A673 (cell line): ENCODE results near the gene NUDCD3. TPM values are rescaled to one million over a fixed set of nuclear protein-coding genes. Genes with fewer than 3 reads are reported as not detected.

ENCODE experiments used
- BruUV-seq: library from RNA; stranded (reverse); fragments of 400-500 nt; replicated peaks from 2 replicates; lab custom pipeline; 2021; lab: Mats Ljungman, UMichigan
- CTCF ChIA-PET: fragments of 300-600 bp; sonication (Branson Sonifier 250); formaldehyde crosslinking; loops from one replicate; lab custom pipeline; 2022; ENCODE audit warnings: antibody characterized with exemption; lab: Charles Lee
- POLR2A ChIA-PET: fragments of 300-600 bp; sonication (Branson Sonifier 250); formaldehyde crosslinking; loops from one replicate; lab custom pipeline; 2022; ENCODE audit warnings: antibody characterized with exemption; ENCODE audit not compliant: low non-redundant PET; lab: Charles Lee
- DNase-seq: peaks from one replicate; pipeline ENCODE4 v3.0.0-alpha.2; 2015; ENCODE audit warnings: low spot score
- H3K27ac ChIP-seq: fragments of 200-600 bp; sonication (generic); 2 replicates; pipeline ENCODE4 v1.5.1; 2016; ENCODE audit warnings: mixed run types, low read depth, mild to moderate bottlenecking, mixed read lengths, antibody characterized with exemption, low read length; ENCODE audit not compliant: poor library complexity, severe bottlenecking
- H3K27me3 ChIP-seq: fragments of 200-600 bp; sonication (generic); replicated peaks from 2 replicates; pipeline ENCODE4 v1.6.1; 2017; ENCODE audit warnings: mixed run types, low read depth, mild to moderate bottlenecking, mixed read lengths, antibody characterized with exemption, low read length; ENCODE audit not compliant: insufficient read depth, poor library complexity
- H3K36me3 ChIP-seq: fragments of 200-600 bp; sonication (generic); 2 replicates; pipeline ENCODE4 v1.6.1; 2016; ENCODE audit warnings: mixed run types, mild to moderate bottlenecking, mixed read lengths, antibody characterized with exemption, low read length; ENCODE audit not compliant: insufficient read depth, poor library complexity, severe bottlenecking
- H3K4me1 ChIP-seq: fragments of 200-600 bp; sonication (generic); 2 replicates; pipeline ENCODE4 v1.6.1; 2017; ENCODE audit warnings: mixed run types, mild to moderate bottlenecking, mixed read lengths, antibody characterized with exemption, low read length; ENCODE audit not compliant: insufficient read depth, poor library complexity, severe bottlenecking
- H3K4me3 ChIP-seq: fragments of 200-600 bp; sonication (generic); 2 replicates; pipeline ENCODE4 v1.5.1; 2016; ENCODE audit warnings: low read depth, mixed run types, mild to moderate bottlenecking, mixed read lengths, low read length; ENCODE audit not compliant: poor library complexity, severe bottlenecking
- H3K9me3 ChIP-seq: fragments of 200-600 bp; sonication (generic); 2 replicates; pipeline ENCODE4 v1.6.1; 2016; ENCODE audit warnings: mixed run types, low read depth, mild to moderate bottlenecking, mixed read lengths, antibody characterized with exemption, low read length; ENCODE audit not compliant: poor library complexity, severe bottlenecking
- CTCF ChIP-seq: fragments of 300-800, 200-600 bp; sonication (generic); conservative IDR thresholded peaks from 2 replicates; pipeline ENCODE4 v1.5.1; 2017; ENCODE audit warnings: low read depth, mild to moderate bottlenecking, antibody characterized with exemption, low read length, moderate library complexity, mixed read lengths
- EZH2 ChIP-seq: fragments of 200-600 bp; sonication (generic); IDR thresholded peaks from 2 replicates; pipeline ENCODE4 v1.6.1; 2017; ENCODE audit warnings: borderline replicate concordance, low read depth, mild to moderate bottlenecking, mixed read lengths, antibody characterized with exemption, low read length; ENCODE audit not compliant: poor library complexity, severe bottlenecking
- intact Hi-C: fragments of 100-400 bp; cut with micrococcal nuclease; formaldehyde crosslinking; loops from one replicate; pipeline ENCODE4 v1.10.0; 2022; ENCODE audit not compliant: unreplicated experiment
- total RNA-seq: library from RNA; stranded (reverse); gene quantifications from 2 replicates; pipeline ENCODE4 v1.2.3, GENCODE V29; 2021

Gene NUDCD3
- total RNA-seq, 1 experiment from 2014 or later = 119 TPM

GRCh38 chr7:44445986-44446671, 44.3 kb downstream of the NUDCD3 start:
- no peak for TF ChIP-seq EZH2
- no peak for TF ChIP-seq CTCF
- H3K27me3 ChIP-seq = no peaks in the 10 kb centered on the region
- ChIA-PET POLR2A (no interaction called here), CTCF (no interaction called here)
- no peak for DNase-seq
- BruUV-seq = no TSS peak
- H3K4me1 ChIP-seq = no peaks in the 10 kb centered on the region
- H3K27ac ChIP-seq = no peak overlapping the region
- intact Hi-C loops = no loop called here
- H3K9me3 ChIP-seq = no peaks in the 10 kb centered on the region
- no peak overlapping the region for H3K4me3 ChIP-seq
- H3K36me3 ChIP-seq = no peaks in the 10 kb centered on the region

GRCh38 chr7:44441079-44441478, 49.4 kb downstream of the NUDCD3 start:
- Histone ChIP-seq H3K4me3 (no peak overlapping the region), H3K4me1 (no peaks in the 10 kb centered on the region), H3K27ac (no peak overlapping the region), H3K27me3 (no peaks in the 10 kb centered on the region), H3K9me3 (no peaks in the 10 kb centered on the region), H3K36me3 (no peaks in the 10 kb centered on the region)
- BruUV-seq = no TSS peak
- intact Hi-C loops = no loop called here
- DNase-seq = no peak
- POLR2A ChIA-PET = no interaction called here
- CTCF ChIA-PET = no interaction called here
- TF ChIP-seq CTCF (no peak), EZH2 (no peak)

- TF ChIP-seq CTCF (no peak), EZH2 (no peak)
- no peak for DNase-seq
- H3K9me3 ChIP-seq = no peaks in the 10 kb centered on the region
- H3K36me3 ChIP-seq = no peaks in the 10 kb centered on the region
- ChIA-PET CTCF (no interaction called here), POLR2A (no interaction called here)
- no peak overlapping the region for H3K27ac ChIP-seq
- intact Hi-C loops = no loop called here
- H3K4me1 ChIP-seq = no peaks in the 10 kb centered on the region
- H3K4me3 ChIP-seq = no peak overlapping the region
- no TSS peak for BruUV-seq
- H3K27me3 ChIP-seq = no peaks in the 10 kb centered on the region
Observed at GRCh38 chr7:44440577-44441078, 49.8 kb downstream of the NUDCD3 start.
